ENCODE results near the gene RNF111. TPM values are rescaled to one million over a fixed set of nuclear protein-coding genes. Genes with fewer than 3 reads are reported as not detected.

Gene RNF111
- total and polyA plus RNA-seq, 10 of the 15 experiments (the other 5 are each of a cell fraction or from before 2014, with no cell fraction given) = 8.6 to 34.7 (median 15.7) TPM

GRCh38 chr15:58987491-58988005 lies at the start of gene RNF111 (continued):
- TF ChIP-seq SMAD5 (IDR thresholded peaks at IDR 0.05; ENCODE audit: low read depth) (0 out of 2 replicates have a peak, but pooled peaks have one; percentile 16), MLLT1 (IDR thresholded peaks at IDR 0.05) (no peak)

DNA sequence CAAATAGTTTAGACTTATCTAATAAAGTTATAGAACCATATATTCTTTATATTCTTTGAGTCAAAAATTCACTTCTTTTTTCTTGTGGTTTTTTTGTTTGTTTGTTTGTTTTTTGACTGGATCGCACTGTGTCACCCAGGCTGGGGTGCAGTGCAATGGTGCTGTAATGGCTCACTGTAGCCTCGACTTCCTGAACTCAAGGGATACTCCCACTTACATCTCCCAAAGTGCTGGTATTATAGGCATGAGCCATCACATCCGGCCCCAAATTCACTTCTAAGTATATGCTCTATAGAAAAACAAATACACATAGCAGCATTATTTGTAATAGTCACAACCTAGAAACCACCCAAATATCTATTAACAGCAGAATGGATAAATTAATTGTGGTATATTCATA lies 40.3 kb upstream of the RNF111 start:
- Histone ChIP-seq H4K20me1 (ENCODE audit: control insufficient read depth, insufficient read depth) (no peaks in the 10 kb centered on the region), H3K9ac (ENCODE audit: control insufficient read depth, insufficient read depth, low read length) (no peak overlapping the region), H3K27ac (ENCODE audit: control insufficient read depth, insufficient read depth) (no peak overlapping the region), H3K36me3 (ENCODE audit: control insufficient read depth in 2 of 2, insufficient read depth in 2 of 2, low read length in 1 of 2) (no peaks in the 10 kb centered on the region), H3K4me3 (no peak overlapping the region), H3K79me2 (ENCODE audit: control insufficient read depth, insufficient read depth, low read length) (no peaks in the 10 kb centered on the region), H3K27me3 (replicated peaks in 1 of 2; ENCODE audit: control insufficient read depth in 2 of 2, insufficient read depth in 2 of 2, low read length in 1 of 2) (no peaks in the 10 kb centered on the region), H3K4me1 (ENCODE audit: control insufficient read depth, insufficient read depth, low read length) (no peaks in the 10 kb centered on the region), H3K9me3 (replicated peaks; ENCODE audit: control insufficient read depth, insufficient read depth, low read length) (no peaks in the 10 kb centered on the region), H2AFZ (ENCODE audit: control insufficient read depth, low read depth, low read length) (no peak overlapping the region), H3K4me2 (ENCODE audit: control insufficient read depth, insufficient read depth) (no peak overlapping the region)
- CTCF ChIA-PET = no interaction called here
- BruUV-seq (replicated peaks) = no TSS peak
- DNase-seq (ENCODE audit: low read depth, low spot score) (no peak), FAIRE-seq (no peak), ATAC-seq (no peak)
- in situ Hi-C loops (cut with MboI) = no loop called here
- SMC1A ChIA-PET (ENCODE audit: uncharacterized antibody, unreplicated experiment) = no interaction called here
- TF ChIP-seq FOXM1 (IDR thresholded peaks at IDR 0.05; ENCODE audit: low read depth, low read length) = no peak
- no peak for TF ChIP-seq HDGF (IDR thresholded peaks at IDR 0.05)
- no peak for TF ChIP-seq IKZF2 (IDR thresholded peaks at IDR 0.05)
- TF ChIP-seq IKZF1 (conservative IDR thresholded peaks at IDR 0.05) = no peak
- no peak for TF ChIP-seq CREB1 (IDR thresholded peaks at IDR 0.05; ENCODE audit: low read depth)
- TF ChIP-seq POLR2AphosphoS5 (IDR thresholded peaks at IDR 0.05; ENCODE audit: low read length) = no peak
- no peak for TF ChIP-seq NR2C2 (IDR thresholded peaks at IDR 0.05; ENCODE audit: borderline replicate concordance, control insufficient read depth, insufficient read length, low read depth)
- no peak for TF ChIP-seq EED (IDR thresholded peaks at IDR 0.05; ENCODE audit: low read depth)
- TF ChIP-seq RB1 (IDR thresholded peaks at IDR 0.05; ENCODE audit: borderline replicate concordance) = no peak
- TF ChIP-seq CHD1 (IDR thresholded peaks at IDR 0.05; ENCODE audit: low read depth, low read length) = no peak
- TF ChIP-seq RCOR1 (conservative IDR thresholded peaks at IDR 0.05; ENCODE audit: low read depth, low read length) = no peak
- TF ChIP-seq POLR2A (IDR thresholded peaks at IDR 0.05; ENCODE audit: low read depth, low read length) = no peak
- TF ChIP-seq SREBF2 (IDR thresholded peaks at IDR 0.05; ENCODE audit: low read length) = no peak
- no peak for TF ChIP-seq BMI1 (IDR thresholded peaks at IDR 0.05; ENCODE audit: borderline replicate concordance)
- no peak for TF ChIP-seq SIX5 (IDR thresholded peaks at IDR 0.05; ENCODE audit: low read depth, low read length, severe bottlenecking)
- TF ChIP-seq, protein P1, sequence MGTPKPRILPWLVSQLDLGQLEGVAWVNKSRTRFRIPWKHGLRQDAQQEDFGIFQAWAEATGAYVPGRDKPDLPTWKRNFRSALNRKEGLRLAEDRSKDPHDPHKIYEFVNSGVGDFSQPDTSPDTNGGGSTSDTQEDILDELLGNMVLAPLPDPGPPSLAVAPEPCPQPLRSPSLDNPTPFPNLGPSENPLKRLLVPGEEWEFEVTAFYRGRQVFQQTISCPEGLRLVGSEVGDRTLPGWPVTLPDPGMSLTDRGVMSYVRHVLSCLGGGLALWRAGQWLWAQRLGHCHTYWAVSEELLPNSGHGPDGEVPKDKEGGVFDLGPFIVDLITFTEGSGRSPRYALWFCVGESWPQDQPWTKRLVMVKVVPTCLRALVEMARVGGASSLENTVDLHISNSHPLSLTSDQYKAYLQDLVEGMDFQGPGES (IDR thresholded peaks at IDR 0.05) = no peak
- TF ChIP-seq CBFB (IDR thresholded peaks at IDR 0.05; ENCODE audit: low read depth) = no peak
- intact Hi-C loops (cut with micrococcal nuclease; ENCODE audit: unreplicated experiment) = no loop called here
- RAD21 ChIA-PET (ENCODE audit: unreplicated experiment) = no interaction called here
- POLR2A ChIA-PET = no interaction called here
- 50% methylated on average over 3 of the region's 3 CpGs for WGBS (ENCODE audit: insufficient coverage, insufficient replicate concordance, low lambda C conversion rate, missing lambda C conversion rate)

Measured in GM12878 (cell line).